ENCODE data around the gene PRR20G. TPM values are rescaled to one million over a fixed set of nuclear protein-coding genes. Genes with fewer than 3 reads are reported as not detected.

The PRR20G gene
- total and polyA plus RNA-seq, 2 donors (not counting 3 experiments of a cell fraction or from before 2014, with no cell fraction given): not detected

GRCh38 chr3:127289706-127290575 lies 2.1 kb upstream of the PRR20G start:
- FAIRE-seq: no peak
- Histone ChIP-seq H3K4me3 (replicated peaks in 1 of 3; ENCODE audit: insufficient read depth in 1 of 3, low read depth in 1 of 3, low read length in 3 of 3) (no peak overlapping the region), H3K36me3 (ENCODE audit: control insufficient read depth in 2 of 2, extremely low read depth in 1 of 2, insufficient read depth in 2 of 2, low read length in 2 of 2) (no peaks in the 10 kb centered on the region), H3K79me2 (ENCODE audit: control insufficient read depth, insufficient read depth, low read length) (no peaks in the 10 kb centered on the region), H3K9me1 (replicated peaks; ENCODE audit: control insufficient read depth, extremely low read depth, insufficient read depth, low read length) (no peaks in the 10 kb centered on the region), H3K4me2 (ENCODE audit: insufficient read depth, low read length) (no peak overlapping the region), H3K9ac (replicated peaks; ENCODE audit: extremely low read depth, insufficient read depth, low read length) (no peak overlapping the region), H3K27me3 (ENCODE audit: control insufficient read depth in 2 of 2, insufficient read depth in 2 of 2, low read length in 2 of 2) (no peaks in the 10 kb centered on the region), H3K4me1 (ENCODE audit: control insufficient read depth, extremely low read depth, insufficient read depth, low read length) (no peaks in the 10 kb centered on the region), H4K20me1 (replicated peaks; ENCODE audit: control insufficient read depth, extremely low read depth, insufficient read depth, low read length) (no peaks in the 10 kb centered on the region), H3K9me3 (replicated peaks; ENCODE audit: control insufficient read depth, insufficient read depth, low read length) (no peaks in the 10 kb centered on the region), H3K27ac (ENCODE audit: insufficient read depth, low read depth, low read length) (no peak overlapping the region), H2AFZ (ENCODE audit: low read depth, low read length) (no peak overlapping the region)
- dilution Hi-C loops (cut with MboI; ENCODE audit: extremely low pct_ligation_motif_present, low sequenced_read_pairs) (no loop called here), intact Hi-C loops (cut with micrococcal nuclease) (no loop called here)
- DNase-seq (ENCODE audit: low read depth, low spot score): no peak
- TF ChIP-seq JUN (IDR thresholded peaks at IDR 0.05; ENCODE audit: borderline replicate concordance, insufficient read depth, insufficient read length, low read depth) (no peak), EZH2 (IDR thresholded peaks at IDR 0.05; ENCODE audit: borderline replicate concordance, low read depth, low read length, severe bottlenecking) (no peak), POLR2A (IDR thresholded peaks at IDR 0.05; ENCODE audit: low read depth, low read length) (no peak), FOS (IDR thresholded peaks at IDR 0.05; ENCODE audit: borderline replicate concordance, insufficient read depth, low read length) (no peak), MYC (IDR thresholded peaks at IDR 0.05; ENCODE audit: low read depth, low read length) (no peak), GATA2 (IDR thresholded peaks at IDR 0.05; ENCODE audit: insufficient read depth, insufficient read length, low read depth, low read length) (no peak), POLR2AphosphoS5 (IDR thresholded peaks at IDR 0.05; ENCODE audit: insufficient read depth, low read depth, low read length) (no peak)
- TF ChIP-seq, protein P1, sequence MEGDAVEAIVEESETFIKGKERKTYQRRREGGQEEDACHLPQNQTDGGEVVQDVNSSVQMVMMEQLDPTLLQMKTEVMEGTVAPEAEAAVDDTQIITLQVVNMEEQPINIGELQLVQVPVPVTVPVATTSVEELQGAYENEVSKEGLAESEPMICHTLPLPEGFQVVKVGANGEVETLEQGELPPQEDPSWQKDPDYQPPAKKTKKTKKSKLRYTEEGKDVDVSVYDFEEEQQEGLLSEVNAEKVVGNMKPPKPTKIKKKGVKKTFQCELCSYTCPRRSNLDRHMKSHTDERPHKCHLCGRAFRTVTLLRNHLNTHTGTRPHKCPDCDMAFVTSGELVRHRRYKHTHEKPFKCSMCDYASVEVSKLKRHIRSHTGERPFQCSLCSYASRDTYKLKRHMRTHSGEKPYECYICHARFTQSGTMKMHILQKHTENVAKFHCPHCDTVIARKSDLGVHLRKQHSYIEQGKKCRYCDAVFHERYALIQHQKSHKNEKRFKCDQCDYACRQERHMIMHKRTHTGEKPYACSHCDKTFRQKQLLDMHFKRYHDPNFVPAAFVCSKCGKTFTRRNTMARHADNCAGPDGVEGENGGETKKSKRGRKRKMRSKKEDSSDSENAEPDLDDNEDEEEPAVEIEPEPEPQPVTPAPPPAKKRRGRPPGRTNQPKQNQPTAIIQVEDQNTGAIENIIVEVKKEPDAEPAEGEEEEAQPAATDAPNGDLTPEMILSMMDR (IDR thresholded peaks at IDR 0.05; ENCODE audit: extremely low read depth in 1 of 2, insufficient read depth in 1 of 2, low read depth in 1 of 2, low read length in 2 of 2): no peak
- TF ChIP-seq, protein P2, sequence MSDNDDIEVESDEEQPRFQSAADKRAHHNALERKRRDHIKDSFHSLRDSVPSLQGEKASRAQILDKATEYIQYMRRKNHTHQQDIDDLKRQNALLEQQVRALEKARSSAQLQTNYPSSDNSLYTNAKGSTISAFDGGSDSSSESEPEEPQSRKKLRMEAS (IDR thresholded peaks at IDR 0.05; ENCODE audit: insufficient read depth, insufficient read length): no peak
- no TSS peak for BruUV-seq (replicated peaks)
- ChIA-PET CTCF (interaction anchor here (1.0 kb wide), 1 partner anchor 258 kb away, joined by 4 read pairs; no protein-coding TSS in a partner anchor), POLR2A (no interaction called here)
